Activated CD8-positive, alpha-beta T cell treated with anti-CD3 and anti-CD28 coated beads, Interleukin-2, amount 10 ng/mL, durations not matched to agents 7 days and 5 days (primary cell): ENCODE results near the gene STAMBP. TPM values are rescaled to one million over a fixed set of nuclear protein-coding genes. Genes with fewer than 3 reads are reported as not detected.
A peak's percentile ranks its signal among the peaks of the same experiment; 100 is the strongest.
"Not testable (repeated sequence)": the region's sequence is repeated elsewhere in the genome, so short reads cannot be mapped to it uniquely, and the experiment has no call there.

Experiments used
- ATAC-seq: fragments of 150-1000 bp; cut with Tn5 transposase; one replicate; pipeline ENCODE4 v1.10.0; 2021; ENCODE audit warnings: moderate library complexity
- CTCF ChIA-PET: fragments of 350-600 bp; sonication (Branson Sonifier 250); formaldehyde crosslinking; loops from one replicate; lab custom pipeline; 2021; ENCODE audit warnings: antibody characterized with exemption; lab: Charles Lee
- POLR2A ChIA-PET: fragments of 350-600 bp; sonication (Branson Sonifier 250); formaldehyde crosslinking; loops from one replicate; lab custom pipeline; 2021; ENCODE audit warnings: antibody characterized with exemption; lab: Charles Lee
- DNase-seq: peaks from one replicate; pipeline ENCODE4 v3.0.0-alpha.2; 2020
- H3K27ac Mint-ChIP-seq: one replicate; pipeline ENCODE4 v1.8.0; 2021; ENCODE audit warnings: mild to moderate bottlenecking, mixed read lengths
- H3K27me3 Mint-ChIP-seq: one replicate; pipeline ENCODE4 v1.8.0; 2021; ENCODE audit warnings: low read depth, mixed read lengths
- H3K36me3 Mint-ChIP-seq: one replicate; pipeline ENCODE4 v1.8.0; 2021; ENCODE audit warnings: low read depth, mixed read lengths
- H3K4me1 Mint-ChIP-seq: one replicate; pipeline ENCODE4 v1.8.0; 2021; ENCODE audit warnings: low read depth, mixed read lengths
- H3K4me3 Mint-ChIP-seq: one replicate; pipeline ENCODE4 v1.8.0; 2021; ENCODE audit warnings: mild to moderate bottlenecking, mixed read lengths
- H3K9me3 Mint-ChIP-seq: one replicate; pipeline ENCODE4 v1.8.0; 2022; ENCODE audit warnings: mixed read lengths; ENCODE audit not compliant: insufficient read depth
- total RNA-seq, 2 experiments: library from RNA; stranded (reverse); gene quantifications; one replicate each; pipeline ENCODE4 v1.2.3, GENCODE V29; 2021

STAMBP gene
- 10 to 100 TPM; 33.6 to 34.9 TPM for total RNA-seq

DNA sequence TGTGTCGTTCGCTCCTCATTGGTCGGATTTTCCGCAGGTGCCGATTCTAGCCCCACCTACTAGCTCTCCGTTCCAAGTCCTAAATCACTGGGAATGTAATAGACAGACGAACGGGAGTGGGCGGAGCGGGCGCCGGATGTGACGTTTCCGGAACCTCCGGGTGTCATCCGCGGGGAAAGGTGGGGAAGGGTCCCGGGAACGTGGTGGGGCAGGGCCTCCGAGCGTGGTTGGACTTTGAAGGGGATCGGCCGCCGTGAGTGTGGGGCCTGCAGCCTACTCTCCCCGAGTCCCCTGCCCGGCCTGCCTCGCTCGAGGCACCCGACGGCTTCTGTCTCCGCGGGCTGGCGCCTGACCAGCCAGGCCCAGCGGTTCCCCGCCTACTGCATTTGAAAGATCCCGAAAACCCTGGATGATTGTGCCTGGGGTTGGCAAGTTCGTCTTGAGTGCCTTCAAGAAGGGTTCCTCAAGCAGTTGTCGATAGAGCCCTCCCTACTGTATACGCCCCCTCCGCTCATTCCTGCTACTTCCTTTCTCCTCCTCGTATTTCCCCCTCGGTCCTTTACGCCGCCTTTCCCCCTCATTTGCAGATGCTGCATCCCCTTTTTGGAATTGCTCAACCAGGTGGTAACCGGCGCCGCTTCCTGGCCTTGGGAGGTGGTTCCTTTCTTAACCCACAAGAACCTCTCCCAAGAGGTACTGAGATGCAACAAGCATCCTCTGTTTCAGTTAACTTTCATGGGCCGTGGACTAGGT, at the start of gene STAMBP:
Gene STAMBP, plus strand, starts transcription at position 144 of the 753 bp plus-strand sequence. CDS start 1,896 bp downstream, outside the sequence.
- H3K27me3 Mint-ChIP-seq, result peaks cover 2% of the 10 kb centered on the region

GRCh38 chr2:73779467-73780236, 49.1 kb upstream of the STAMBP start, which contains the start of gene DUSP11:
DUSP11 (minus strand) TSS chr2:73780103; CDS start chr2:73779974, 129 bp downstream.
- ATAC-seq (peak; percentile 97), DNase-seq (peak; percentile 98)
- no peaks in the 10 kb centered on the region for H3K9me3 Mint-ChIP-seq
- peak within 1 kb of the TSS; percentile 99 for H3K4me3 Mint-ChIP-seq
- ChIA-PET POLR2A (interaction anchor here (0.5 to 1.1 kb wide), 2 partner anchors 43 to 405 kb away, joined by 3 to 6 read pairs; partner anchors contain the start of gene TPRKB), CTCF (interaction anchor here (0.7 to 1.0 kb wide), 3 partner anchors 23 to 90 kb away, joined by 3 to 5 read pairs (median 3); partner anchors contain the start of gene TPRKB)
- H3K27me3 Mint-ChIP-seq, result no peaks in the 10 kb centered on the region
- H3K27ac Mint-ChIP-seq, result peak within 1 kb of the TSS; percentile 97
- peaks cover 21% of the 10 kb centered on the region for H3K36me3 Mint-ChIP-seq
- H3K4me1 Mint-ChIP-seq, result peaks cover 13% of the 10 kb centered on the region

More for the DNA sequence above, at the start of gene STAMBP:
- Mint-ChIP-seq H3K4me3 (peak within 1 kb of the TSS; percentile 94), H3K9me3 (peaks cover 4% of the 10 kb centered on the region), H3K27ac (peak within 1 kb of the TSS; percentile 94), H3K4me1 (peaks cover 49% of the 10 kb centered on the region), H3K36me3 (peaks cover 26% of the 10 kb centered on the region)
- CTCF ChIA-PET, result interaction anchor here (0.6 to 8.9 kb wide), 39 partner anchors 10 to 619 kb away, joined by 3 to 215 read pairs (median 4); partner anchors contain the start of genes BOLA3, MOB1A, MTHFD2 and TPRKB
- DNase-seq (peak; percentile 95), ATAC-seq (peak; percentile 93)
- POLR2A ChIA-PET, result interaction anchor here (0.6 to 1.4 kb wide), 7 partner anchors 12 to 563 kb away, joined by 3 to 16 read pairs (median 5); partner anchors contain the start of genes MOB1A and MTHFD2

GRCh38 chr2:73780237-73780582, 48.6 kb upstream of the STAMBP start:
- Mint-ChIP-seq H3K36me3 (peaks cover 17% of the 10 kb centered on the region), H3K4me1 (peaks cover 13% of the 10 kb centered on the region), H3K9me3 (no peaks in the 10 kb centered on the region), H3K27me3 (no peaks in the 10 kb centered on the region), H3K4me3 (peak overlapping the region; percentile 99), H3K27ac (peak overlapping the region; percentile 97)
- ChIA-PET POLR2A (interaction anchor here (1.1 to 1.5 kb wide), 2 partner anchors 43 to 44 kb away, joined by 3 to 6 read pairs; partner anchors contain the start of gene TPRKB), CTCF (interaction anchor here (1.0 to 1.9 kb wide), 5 partner anchors 21 to 44 kb away, joined by 3 to 7 read pairs (median 5); partner anchors contain the start of gene TPRKB)
- ATAC-seq (no peak), DNase-seq (no peak)

DNA sequence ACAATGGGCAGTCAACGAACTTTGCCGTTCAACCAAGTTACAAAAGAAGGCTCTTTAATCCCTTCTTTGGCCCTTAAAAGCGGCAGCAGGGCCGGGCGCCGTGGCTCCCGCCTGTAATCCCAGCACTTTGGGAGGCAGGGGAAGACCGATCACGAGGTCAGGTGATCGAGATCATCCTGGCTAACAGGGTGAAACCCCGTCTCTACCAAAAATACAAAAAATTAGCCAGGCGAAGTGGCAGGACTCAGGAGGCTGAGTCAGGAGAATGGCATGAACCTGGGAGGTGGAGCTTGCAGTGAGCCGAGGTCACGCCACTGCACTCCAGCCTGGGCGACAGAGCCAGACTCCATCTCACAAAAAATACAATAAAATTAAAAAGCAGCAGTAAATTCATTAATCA, 45.4 kb upstream of the STAMBP start:
- POLR2A ChIA-PET, H3K4me3 Mint-ChIP-seq, CTCF ChIA-PET, H3K36me3 Mint-ChIP-seq, H3K9me3 Mint-ChIP-seq, ATAC-seq, H3K4me1 Mint-ChIP-seq, DNase-seq, H3K27me3 Mint-ChIP-seq, H3K27ac Mint-ChIP-seq: not testable (repeated sequence)

DNA sequence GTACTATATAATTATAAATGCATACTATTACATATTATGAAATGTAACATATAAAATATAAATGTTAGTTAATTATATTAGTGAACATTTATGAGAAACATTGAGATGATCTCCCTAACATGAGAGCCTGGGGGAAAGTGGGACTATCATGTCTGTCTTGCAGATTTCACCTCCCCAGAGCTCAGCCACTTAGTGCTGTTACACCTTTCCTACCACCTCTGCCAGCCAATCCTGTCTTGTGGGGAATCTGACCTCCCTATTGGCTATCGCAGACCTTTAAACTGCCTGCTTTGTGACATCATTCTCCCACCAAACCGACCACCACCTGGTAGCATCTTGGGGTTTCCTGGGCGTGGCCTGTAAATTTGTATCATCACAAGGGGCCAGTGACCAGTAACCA, 44.9 kb upstream of the STAMBP start, which contains the start of gene C2orf78:
Gene C2orf78, plus strand, starts transcription at position 301 of the 400 bp plus-strand sequence. CDS start 127 bp downstream, outside the sequence.
- H3K4me3 Mint-ChIP-seq, POLR2A ChIA-PET, CTCF ChIA-PET, H3K27ac Mint-ChIP-seq, H3K27me3 Mint-ChIP-seq, H3K4me1 Mint-ChIP-seq, DNase-seq, H3K36me3 Mint-ChIP-seq, ATAC-seq, H3K9me3 Mint-ChIP-seq: not testable (repeated sequence)

- CTCF ChIA-PET, result interaction anchor here (0.8 to 3.2 kb wide), 3 partner anchors 11 to 31 kb away, joined by 4 to 15 read pairs (median 12); no protein-coding TSS in a partner anchor
- H3K27me3 Mint-ChIP-seq, result peaks cover 15% of the 10 kb centered on the region
- no peak for ATAC-seq
These were observed 16.9 kb upstream of the STAMBP start for GRCh38 chr2:73811878-73812277.

GRCh38 chr2:73812635-73813034, 16.1 kb upstream of the STAMBP start:
- DNase-seq (no peak), ATAC-seq (no peak)
- H3K9me3 Mint-ChIP-seq, result no peaks in the 10 kb centered on the region
- ChIA-PET POLR2A (interaction anchor here (1.5 kb wide), 1 partner anchor 10 kb away, joined by 3 read pairs; no protein-coding TSS in a partner anchor), CTCF (interaction anchor here (0.8 to 3.2 kb wide), 3 partner anchors 10 to 32 kb away, joined by 4 to 15 read pairs (median 12); no protein-coding TSS in a partner anchor)
- H3K36me3 Mint-ChIP-seq, result no peaks in the 10 kb centered on the region
- peaks cover 15% of the 10 kb centered on the region for H3K27me3 Mint-ChIP-seq
- H3K4me1 Mint-ChIP-seq, result peaks cover 9% of the 10 kb centered on the region
- no peak overlapping the region for H3K27ac Mint-ChIP-seq
- no peak overlapping the region for H3K4me3 Mint-ChIP-seq

More at GRCh38 chr2:73811878-73812277, 16.9 kb upstream of the STAMBP start:
- H3K9me3 Mint-ChIP-seq, result no peaks in the 10 kb centered on the region
- H3K4me3 Mint-ChIP-seq, result no peak overlapping the region
- no peaks in the 10 kb centered on the region for H3K36me3 Mint-ChIP-seq
- H3K4me1 Mint-ChIP-seq, result peaks cover 9% of the 10 kb centered on the region
- POLR2A ChIA-PET, result no interaction called here
- no peak overlapping the region for H3K27ac Mint-ChIP-seq
- DNase-seq, result no peak

GRCh38 chr2:73818296-73818695, 10.5 kb upstream of the STAMBP start:
- Mint-ChIP-seq H3K4me1 (peaks cover 3% of the 10 kb centered on the region), H3K4me3 (no peak overlapping the region), H3K9me3 (no peaks in the 10 kb centered on the region), H3K27me3 (peaks cover 10% of the 10 kb centered on the region), H3K36me3 (no peaks in the 10 kb centered on the region), H3K27ac (no peak overlapping the region)
- POLR2A ChIA-PET, result no interaction called here
- ATAC-seq, result no peak
- CTCF ChIA-PET, result no interaction called here
- DNase-seq, result no peak

DNA sequence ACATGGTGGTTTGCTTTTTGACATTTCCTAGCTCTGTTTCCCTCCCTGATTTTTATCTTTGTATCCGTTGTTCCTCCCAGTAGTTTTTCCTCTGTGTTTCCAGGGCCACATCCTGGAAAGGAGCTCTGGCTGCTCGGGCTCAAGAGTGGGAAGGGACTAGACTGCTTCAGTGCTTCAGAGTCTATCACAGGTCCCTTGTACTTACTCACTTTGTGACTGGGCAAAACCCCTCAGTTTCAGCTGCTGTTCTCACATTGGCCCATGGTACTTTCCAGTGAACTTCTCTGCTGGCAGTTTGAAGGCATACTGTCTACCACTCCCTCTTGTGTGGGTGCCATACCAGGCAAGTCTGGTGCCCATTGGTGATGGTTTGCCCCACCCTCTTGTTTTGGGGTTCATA, 7.5 kb upstream of the STAMBP start:
- ChIA-PET CTCF (interaction anchor here (0.7 to 8.9 kb wide), 4 partner anchors 9 to 514 kb away, joined by 3 to 215 read pairs (median 29); partner anchors contain the start of gene BOLA3), POLR2A (interaction anchor here (0.7 kb wide), 1 partner anchor 11 kb away, joined by 6 read pairs; no protein-coding TSS in a partner anchor)
- H3K4me3 Mint-ChIP-seq, result no peak overlapping the region
- peaks cover 2% of the 10 kb centered on the region for H3K4me1 Mint-ChIP-seq
- H3K36me3 Mint-ChIP-seq, result no peaks in the 10 kb centered on the region
- DNase-seq (no peak), ATAC-seq (no peak)
- H3K9me3 Mint-ChIP-seq, result no peaks in the 10 kb centered on the region
- H3K27ac Mint-ChIP-seq, result no peak overlapping the region
- H3K27me3 Mint-ChIP-seq, result peaks cover 4% of the 10 kb centered on the region

DNA sequence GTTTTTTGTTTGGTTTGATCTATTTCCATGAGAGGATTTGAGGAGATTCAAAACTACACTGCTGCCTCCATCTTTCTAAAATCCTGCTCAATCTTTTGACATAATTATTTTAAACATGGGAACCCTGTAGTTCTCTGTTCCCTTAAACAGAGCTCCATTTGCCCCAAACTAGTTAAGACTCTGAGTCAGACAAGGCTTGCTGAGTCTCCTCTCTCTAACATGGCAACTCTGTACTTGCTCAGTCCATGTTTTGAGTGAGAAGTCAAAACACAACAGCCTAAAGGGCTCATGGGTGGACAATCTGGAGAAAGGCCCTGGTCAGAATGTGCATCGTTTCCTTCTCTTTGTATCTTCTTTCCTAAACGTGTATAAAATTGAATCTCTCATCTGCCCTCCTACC, 7.1 kb upstream of the STAMBP start:
- H3K27ac Mint-ChIP-seq, result no peak overlapping the region
- H3K36me3 Mint-ChIP-seq, result no peaks in the 10 kb centered on the region

GRCh38 chr2:73822276-73822675, 6.5 kb upstream of the STAMBP start:
- no peak for DNase-seq
- H3K36me3 Mint-ChIP-seq, result no peaks in the 10 kb centered on the region
- peaks cover 7% of the 10 kb centered on the region for H3K4me1 Mint-ChIP-seq
- H3K4me3 Mint-ChIP-seq, result no peak overlapping the region
- no peak for ATAC-seq
- CTCF ChIA-PET, result interaction anchor here (0.6 to 8.9 kb wide), 8 partner anchors 10 to 569 kb away, joined by 3 to 215 read pairs (median 8); partner anchors contain the start of gene BOLA3
- H3K27me3 Mint-ChIP-seq, result peaks cover 4% of the 10 kb centered on the region
- no peak overlapping the region for H3K27ac Mint-ChIP-seq
- H3K9me3 Mint-ChIP-seq, result no peaks in the 10 kb centered on the region
- POLR2A ChIA-PET, result interaction anchor here (0.9 kb wide), 1 partner anchor 9 kb away, joined by 3 read pairs; no protein-coding TSS in a partner anchor

More for the DNA sequence above, 7.1 kb upstream of the STAMBP start:
- H3K4me3 Mint-ChIP-seq, result no peak overlapping the region
- ATAC-seq (no peak), DNase-seq (no peak)
- ChIA-PET POLR2A (interaction anchor here (0.7 to 0.9 kb wide), 2 partner anchors 9 to 12 kb away, joined by 3 to 6 read pairs; no protein-coding TSS in a partner anchor), CTCF (interaction anchor here (0.6 to 8.9 kb wide), 5 partner anchors 9 to 513 kb away, joined by 3 to 215 read pairs (median 15); partner anchors contain the start of gene BOLA3)
- peaks cover 4% of the 10 kb centered on the region for H3K27me3 Mint-ChIP-seq
- peaks cover 2% of the 10 kb centered on the region for H3K4me1 Mint-ChIP-seq
- H3K9me3 Mint-ChIP-seq, result no peaks in the 10 kb centered on the region
